Liver (tissue), 9 donors: ENCODE results near the gene AUH. TPM values are rescaled to one million over a fixed set of nuclear protein-coding genes. Genes with fewer than 3 reads are reported as not detected.

ENCODE experiments used
- DNase-seq: peaks from one replicate; pipeline ENCODE4 v3.0.0-alpha.2; 2017; ENCODE audit warnings: low spot score
- H3K27ac ChIP-seq, 2 donors: one replicate each; pipeline ENCODE4 v1.7.0; 2013; ENCODE audit warnings: inconsistent platforms in 2 of 2, low read length in 2 of 2, control low read depth in 1 of 2, low read depth in 1 of 2, mild to moderate bottlenecking in 1 of 2
- H3K27me3 ChIP-seq, 4 donors: one replicate each; pipeline versions ENCODE4 v1.6.1 to v1.7.0; 2013; ENCODE audit warnings: low read length in 3 of 4, inconsistent platforms in 1 of 4, mild to moderate bottlenecking in 1 of 4, moderate library complexity in 1 of 4; ENCODE audit not compliant: control insufficient read depth in 4 of 4, insufficient read depth in 4 of 4
- H3K36me3 ChIP-seq, 4 donors: one replicate each; pipeline versions ENCODE4 v1.6.1 to v1.7.0; 2013; ENCODE audit warnings: low read length in 3 of 4, mild to moderate bottlenecking in 3 of 4, low read depth in 1 of 4, moderate library complexity in 1 of 4; ENCODE audit not compliant: control insufficient read depth in 4 of 4, insufficient read depth in 3 of 4
- H3K4me1 ChIP-seq, 4 donors: one replicate each; pipeline versions ENCODE4 v1.6.1 to v1.7.0; 2013; ENCODE audit warnings: low read length in 3 of 4, mild to moderate bottlenecking in 3 of 4, moderate library complexity in 1 of 4; ENCODE audit not compliant: control insufficient read depth in 4 of 4, insufficient read depth in 4 of 4
- H3K4me3 ChIP-seq, 3 donors: one replicate each; pipeline versions ENCODE4 v1.6.1 to v1.7.0; 2013; ENCODE audit warnings: low read length in 3 of 3, control low read depth in 1 of 3, low read depth in 1 of 3, mild to moderate bottlenecking in 1 of 3
- H3K9ac ChIP-seq, 2 donors: one replicate each; pipeline ENCODE4 v1.7.0; 2013; ENCODE audit warnings: low read length in 2 of 2, mild to moderate bottlenecking in 2 of 2, moderate library complexity in 2 of 2, control low read depth in 1 of 2, low read depth in 1 of 2
- H3K9me3 ChIP-seq, 4 donors: one replicate each; pipeline versions ENCODE4 v1.6.1 to v1.7.0; 2013; ENCODE audit warnings: low read length in 3 of 4; ENCODE audit not compliant: control insufficient read depth in 4 of 4
- EGR1 ChIP-seq, 2 donors: IDR thresholded peaks; 2 replicates each; pipeline ENCODE4 v1.6.1; 2016 to 2018; ENCODE audit warnings: antibody characterized with exemption in 2 of 2, low read depth in 2 of 2
- FOXA1 ChIP-seq: IDR thresholded peaks from 2 replicates; pipeline ENCODE4 v1.6.1; 2016; ENCODE audit warnings: antibody characterized with exemption
- FOXA2 ChIP-seq: IDR thresholded peaks from 2 replicates; pipeline ENCODE4 v1.6.1; 2016; ENCODE audit warnings: antibody characterized with exemption
- HNF4A ChIP-seq, 2 donors: conservative IDR thresholded peaks; 2 replicates each; pipeline ENCODE4 v1.6.1; 2016; ENCODE audit warnings: antibody characterized with exemption in 2 of 2, mild to moderate bottlenecking in 2 of 2
- HNF4G ChIP-seq: IDR thresholded peaks from 2 replicates; pipeline ENCODE4 v1.6.1; 2016; ENCODE audit warnings: antibody characterized with exemption
- JUND ChIP-seq, 2 donors: IDR thresholded peaks; 2 replicates each; pipeline ENCODE4 v1.6.1; 2016; ENCODE audit warnings: antibody characterized with exemption in 2 of 2
- NR2F2 ChIP-seq: IDR thresholded peaks from 2 replicates; pipeline ENCODE4 v1.6.1; 2016; ENCODE audit warnings: antibody characterized with exemption
- RAD21 ChIP-seq, 2 donors: IDR thresholded peaks; 2 replicates each; pipeline ENCODE4 v1.6.1; 2016; ENCODE audit warnings: antibody characterized with exemption in 2 of 2, mild to moderate bottlenecking in 2 of 2
- SP1 ChIP-seq: IDR thresholded peaks from 2 replicates; pipeline ENCODE4 v1.6.1; 2018; ENCODE audit warnings: antibody characterized with exemption, mild to moderate bottlenecking
- TAF1 ChIP-seq: conservative IDR thresholded peaks from 2 replicates; pipeline ENCODE4 v1.6.1; 2016; ENCODE audit warnings: antibody characterized with exemption, mild to moderate bottlenecking
- YY1 ChIP-seq: IDR thresholded peaks from 2 replicates; pipeline ENCODE4 v1.6.1; 2016; ENCODE audit warnings: antibody characterized with exemption, mild to moderate bottlenecking
- WGBS: extraction: QIAGEN DNeasy Blood & Tissue Kit; methylation state at CpG from one replicate; pipeline ENCODE4 v1.1.7; 2013; 5-methylcytosine and 5-hydroxymethylcytosine counted together
- polyA plus RNA-seq, 2 donors: library from polyadenylated mRNA; stranded (reverse) in 1 of 2; unstranded in 1 of 2; fragments of 200-250 nt in 1 of 2; fragments of >200 nt in 1 of 2; fragmentation: Nextera tagmentation in 1 of 2; extraction: Ambion mirVana in 1 of 2; gene quantifications; one replicate each; pipeline versions ENCODE4 v1.2.1 to v1.2.3, GENCODE V29; 2013 to 2015
- total RNA-seq, 2 donors: library from RNA; depleted of rRNA; stranded (reverse); fragments of >200 nt; gene quantifications; one replicate each; pipeline ENCODE4 v1.2.3, GENCODE V29; 2014
- TF ChIP-seq, protein P1 (sequence below): IDR thresholded peaks from 2 replicates; pipeline ENCODE4 v1.6.1; 2016; ENCODE audit warnings: antibody characterized with exemption
- TF ChIP-seq, protein P2 (sequence below): IDR thresholded peaks from 2 replicates; pipeline ENCODE4 v1.6.1; 2016; ENCODE audit warnings: antibody characterized with exemption
- TF ChIP-seq, protein P3 (sequence below): IDR thresholded peaks from 2 replicates; pipeline ENCODE4 v1.6.1; 2016; ENCODE audit warnings: antibody characterized with exemption
- TF ChIP-seq, protein P4 (sequence below): fragments of 150-350 bp; IDR thresholded peaks from 2 replicates; pipeline ENCODE4 v1.5.1; 2017; ENCODE audit warnings: improper control_type of control experiment, low read depth, low read length; ENCODE audit not compliant: missing input control
- TF ChIP-seq, protein P5 (sequence below): IDR thresholded peaks from 2 replicates; pipeline ENCODE4 v1.6.1; 2016; ENCODE audit warnings: antibody characterized with exemption, mild to moderate bottlenecking
- donor health status: healthy.
- donor health status: healthy.
- donor health status: healthy.
- donor health status: healthy.
- donor health status: healthy.

Gene AUH
- total and polyA plus RNA-seq, 4 donors, result 12.1 to 30.0 (median 24.9) TPM

DNA sequence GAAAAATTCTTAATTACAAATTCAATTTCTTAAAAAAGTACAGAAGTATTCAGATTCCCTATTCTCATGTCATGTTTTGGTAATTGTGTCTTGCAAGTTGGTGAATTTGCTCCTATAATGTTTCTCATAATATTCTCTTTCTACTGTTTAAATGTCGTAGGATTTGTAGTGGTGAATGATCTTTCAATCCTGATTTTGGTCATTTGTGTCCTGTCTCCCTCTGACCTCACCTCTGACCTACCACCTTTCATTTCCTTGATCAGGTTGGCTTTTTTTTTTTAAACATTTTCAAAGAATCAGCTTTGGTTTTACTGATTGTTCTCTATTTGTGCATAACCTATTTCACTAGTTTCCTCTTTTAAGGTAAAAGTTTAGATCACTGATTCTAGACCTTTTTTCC, 102.6 kb downstream of the AUH start:
- H3K9ac ChIP-seq, result no peak overlapping the region
- TF ChIP-seq NR2F2, result no peak
- no peak for TF ChIP-seq HNF4G
- TF ChIP-seq FOXA2, result no peak
- no peak for TF ChIP-seq TAF1
- no peak for TF ChIP-seq JUND (IDR thresholded peaks at IDR 0.05)
- no peak for TF ChIP-seq FOXA1
- TF ChIP-seq, protein P1, sequence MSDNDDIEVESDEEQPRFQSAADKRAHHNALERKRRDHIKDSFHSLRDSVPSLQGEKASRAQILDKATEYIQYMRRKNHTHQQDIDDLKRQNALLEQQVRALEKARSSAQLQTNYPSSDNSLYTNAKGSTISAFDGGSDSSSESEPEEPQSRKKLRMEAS, result no peak
- no peak for TF ChIP-seq HNF4A (conservative IDR thresholded peaks at IDR 0.05)
- TF ChIP-seq, protein P2, sequence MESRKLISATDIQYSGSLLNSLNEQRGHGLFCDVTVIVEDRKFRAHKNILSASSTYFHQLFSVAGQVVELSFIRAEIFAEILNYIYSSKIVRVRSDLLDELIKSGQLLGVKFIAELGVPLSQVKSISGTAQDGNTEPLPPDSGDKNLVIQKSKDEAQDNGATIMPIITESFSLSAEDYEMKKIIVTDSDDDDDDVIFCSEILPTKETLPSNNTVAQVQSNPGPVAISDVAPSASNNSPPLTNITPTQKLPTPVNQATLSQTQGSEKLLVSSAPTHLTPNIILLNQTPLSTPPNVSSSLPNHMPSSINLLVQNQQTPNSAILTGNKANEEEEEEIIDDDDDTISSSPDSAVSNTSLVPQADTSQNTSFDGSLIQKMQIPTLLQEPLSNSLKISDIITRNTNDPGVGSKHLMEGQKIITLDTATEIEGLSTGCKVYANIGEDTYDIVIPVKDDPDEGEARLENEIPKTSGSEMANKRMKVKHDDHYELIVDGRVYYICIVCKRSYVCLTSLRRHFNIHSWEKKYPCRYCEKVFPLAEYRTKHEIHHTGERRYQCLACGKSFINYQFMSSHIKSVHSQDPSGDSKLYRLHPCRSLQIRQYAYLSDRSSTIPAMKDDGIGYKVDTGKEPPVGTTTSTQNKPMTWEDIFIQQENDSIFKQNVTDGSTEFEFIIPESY, result no peak
- TF ChIP-seq EGR1 (IDR thresholded peaks at IDR 0.05; ENCODE audit: low read depth in 2 of 2), result no peak
- TF ChIP-seq, protein P3, sequence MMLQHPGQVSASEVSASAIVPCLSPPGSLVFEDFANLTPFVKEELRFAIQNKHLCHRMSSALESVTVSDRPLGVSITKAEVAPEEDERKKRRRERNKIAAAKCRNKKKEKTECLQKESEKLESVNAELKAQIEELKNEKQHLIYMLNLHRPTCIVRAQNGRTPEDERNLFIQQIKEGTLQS, result no peak
- TF ChIP-seq, protein P4, sequence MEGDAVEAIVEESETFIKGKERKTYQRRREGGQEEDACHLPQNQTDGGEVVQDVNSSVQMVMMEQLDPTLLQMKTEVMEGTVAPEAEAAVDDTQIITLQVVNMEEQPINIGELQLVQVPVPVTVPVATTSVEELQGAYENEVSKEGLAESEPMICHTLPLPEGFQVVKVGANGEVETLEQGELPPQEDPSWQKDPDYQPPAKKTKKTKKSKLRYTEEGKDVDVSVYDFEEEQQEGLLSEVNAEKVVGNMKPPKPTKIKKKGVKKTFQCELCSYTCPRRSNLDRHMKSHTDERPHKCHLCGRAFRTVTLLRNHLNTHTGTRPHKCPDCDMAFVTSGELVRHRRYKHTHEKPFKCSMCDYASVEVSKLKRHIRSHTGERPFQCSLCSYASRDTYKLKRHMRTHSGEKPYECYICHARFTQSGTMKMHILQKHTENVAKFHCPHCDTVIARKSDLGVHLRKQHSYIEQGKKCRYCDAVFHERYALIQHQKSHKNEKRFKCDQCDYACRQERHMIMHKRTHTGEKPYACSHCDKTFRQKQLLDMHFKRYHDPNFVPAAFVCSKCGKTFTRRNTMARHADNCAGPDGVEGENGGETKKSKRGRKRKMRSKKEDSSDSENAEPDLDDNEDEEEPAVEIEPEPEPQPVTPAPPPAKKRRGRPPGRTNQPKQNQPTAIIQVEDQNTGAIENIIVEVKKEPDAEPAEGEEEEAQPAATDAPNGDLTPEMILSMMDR, result no peak
- no peaks in the 10 kb centered on the region for H3K9me3 ChIP-seq
- no peaks in the 10 kb centered on the region for H3K4me1 ChIP-seq
- H3K27me3 ChIP-seq, result no peaks in the 10 kb centered on the region
- WGBS, result 96% methylated on average over 1 of the region's 1 CpG
- no peak for DNase-seq
- no peaks in the 10 kb centered on the region for H3K36me3 ChIP-seq
- no peak overlapping the region for H3K27ac ChIP-seq
- no peak overlapping the region for H3K4me3 ChIP-seq

DNA sequence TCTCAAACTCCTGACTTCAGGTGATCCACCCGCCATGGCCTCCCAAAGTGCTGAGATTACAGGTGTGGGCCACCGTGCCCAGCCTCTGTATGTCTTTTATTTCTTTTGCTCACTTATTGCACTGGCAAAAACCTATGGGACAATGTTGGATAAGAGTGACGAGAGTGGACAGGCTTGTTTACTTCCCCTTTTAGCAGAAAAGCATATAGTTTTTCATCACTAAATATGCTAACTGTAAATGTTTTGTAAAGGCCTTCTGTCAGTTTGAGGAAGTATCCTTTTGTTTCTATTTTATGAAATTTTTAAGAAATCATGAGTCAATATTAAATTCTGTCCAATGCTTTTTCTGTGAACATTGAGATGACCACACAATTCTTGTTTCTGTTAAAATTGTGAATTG, 103.3 kb downstream of the AUH start:
- no peak overlapping the region for H3K9ac ChIP-seq
- H3K4me3 ChIP-seq, result no peak overlapping the region
- H3K4me1 ChIP-seq, result no peaks in the 10 kb centered on the region
- DNase-seq, result no peak
- no peak for TF ChIP-seq TAF1
- no peak for TF ChIP-seq RAD21 (IDR thresholded peaks at IDR 0.05)
- TF ChIP-seq, protein P3, result no peak
- no peak for TF ChIP-seq NR2F2
- TF ChIP-seq, protein P1, result no peak
- no peak for TF ChIP-seq JUND (IDR thresholded peaks at IDR 0.05)
- TF ChIP-seq, protein P5, sequence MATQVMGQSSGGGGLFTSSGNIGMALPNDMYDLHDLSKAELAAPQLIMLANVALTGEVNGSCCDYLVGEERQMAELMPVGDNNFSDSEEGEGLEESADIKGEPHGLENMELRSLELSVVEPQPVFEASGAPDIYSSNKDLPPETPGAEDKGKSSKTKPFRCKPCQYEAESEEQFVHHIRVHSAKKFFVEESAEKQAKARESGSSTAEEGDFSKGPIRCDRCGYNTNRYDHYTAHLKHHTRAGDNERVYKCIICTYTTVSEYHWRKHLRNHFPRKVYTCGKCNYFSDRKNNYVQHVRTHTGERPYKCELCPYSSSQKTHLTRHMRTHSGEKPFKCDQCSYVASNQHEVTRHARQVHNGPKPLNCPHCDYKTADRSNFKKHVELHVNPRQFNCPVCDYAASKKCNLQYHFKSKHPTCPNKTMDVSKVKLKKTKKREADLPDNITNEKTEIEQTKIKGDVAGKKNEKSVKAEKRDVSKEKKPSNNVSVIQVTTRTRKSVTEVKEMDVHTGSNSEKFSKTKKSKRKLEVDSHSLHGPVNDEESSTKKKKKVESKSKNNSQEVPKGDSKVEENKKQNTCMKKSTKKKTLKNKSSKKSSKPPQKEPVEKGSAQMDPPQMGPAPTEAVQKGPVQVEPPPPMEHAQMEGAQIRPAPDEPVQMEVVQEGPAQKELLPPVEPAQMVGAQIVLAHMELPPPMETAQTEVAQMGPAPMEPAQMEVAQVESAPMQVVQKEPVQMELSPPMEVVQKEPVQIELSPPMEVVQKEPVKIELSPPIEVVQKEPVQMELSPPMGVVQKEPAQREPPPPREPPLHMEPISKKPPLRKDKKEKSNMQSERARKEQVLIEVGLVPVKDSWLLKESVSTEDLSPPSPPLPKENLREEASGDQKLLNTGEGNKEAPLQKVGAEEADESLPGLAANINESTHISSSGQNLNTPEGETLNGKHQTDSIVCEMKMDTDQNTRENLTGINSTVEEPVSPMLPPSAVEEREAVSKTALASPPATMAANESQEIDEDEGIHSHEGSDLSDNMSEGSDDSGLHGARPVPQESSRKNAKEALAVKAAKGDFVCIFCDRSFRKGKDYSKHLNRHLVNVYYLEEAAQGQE, result no peak
- TF ChIP-seq SP1, result no peak
- TF ChIP-seq YY1, result no peak
- TF ChIP-seq HNF4G, result no peak
- 91% methylated on average over 3 of the region's 3 CpGs for WGBS
- no peaks in the 10 kb centered on the region for H3K9me3 ChIP-seq
- H3K27me3 ChIP-seq, result no peaks in the 10 kb centered on the region
- no peak overlapping the region for H3K27ac ChIP-seq
- H3K36me3 ChIP-seq, result no peaks in the 10 kb centered on the region
